Neural cell (in vitro differentiated cells): ENCODE results near the gene ABHD12. TPM values are rescaled to one million over a fixed set of nuclear protein-coding genes. Genes with fewer than 3 reads are reported as not detected.

ENCODE experiments used
- H2AFZ ChIP-seq: fragments of 200-600, 300-800 bp; sonication (generic), shearing (Covaris generic); 2 replicates; pipeline ENCODE4 v1.6.0; 2014; ENCODE audit warnings: low read depth, mild to moderate bottlenecking, antibody characterized with exemption, low read length, moderate library complexity
- H3F3A ChIP-seq: fragments of 200-600 bp; shearing (Covaris generic); 2 replicates; pipeline ENCODE4 v1.6.1; 2016; ENCODE audit warnings: mild to moderate bottlenecking, moderate library complexity, mixed read lengths, antibody characterized with exemption, low read length; ENCODE audit not compliant: insufficient read depth, poor library complexity, severe bottlenecking
- H3K27ac ChIP-seq: fragments of 200-600, 300-800 bp; sonication (generic), shearing (Covaris generic); 2 replicates; pipeline ENCODE4 v1.5.1; 2014; ENCODE audit warnings: mild to moderate bottlenecking, low read length, moderate library complexity
- H3K27me3 ChIP-seq: fragments of 300-800, 200-600 bp; sonication (generic), shearing (Covaris generic); 2 replicates; pipeline ENCODE4 v1.6.0; 2014; ENCODE audit warnings: mild to moderate bottlenecking, low read depth, low read length, moderate library complexity; ENCODE audit not compliant: insufficient read depth
- H3K36me3 ChIP-seq: fragments of 300-800, 200-600 bp; sonication (generic), shearing (Covaris generic); 2 replicates; pipeline ENCODE4 v1.5.1; 2014; ENCODE audit warnings: mild to moderate bottlenecking, antibody characterized with exemption, low read length, moderate library complexity; ENCODE audit not compliant: insufficient read depth
- H3K4me2 ChIP-seq: fragments of 300-800, 200-600 bp; sonication (generic), shearing (Covaris generic); 2 replicates; pipeline ENCODE4 v1.6.0; 2014; ENCODE audit warnings: mild to moderate bottlenecking, low read length
- H3K4me3 ChIP-seq: fragments of 300-800, 200-600 bp; sonication (generic), shearing (Covaris generic); 2 replicates; pipeline ENCODE4 v1.5.1; 2014; ENCODE audit warnings: mild to moderate bottlenecking, low read length, moderate library complexity
- H3K79me2 ChIP-seq: fragments of 200-600 bp; shearing (Covaris generic); replicated peaks from 2 replicates; pipeline ENCODE4 v1.6.0; 2014; ENCODE audit warnings: mild to moderate bottlenecking, low read length, moderate library complexity; ENCODE audit not compliant: insufficient read depth
- H3K9ac ChIP-seq: fragments of 300-800, 200-600 bp; sonication (generic), shearing (Covaris generic); 2 replicates; pipeline ENCODE4 v1.6.1; 2016; ENCODE audit warnings: mild to moderate bottlenecking, low read length, mixed read lengths
- H3K9me2 ChIP-seq: fragments of 200-600 bp; shearing (Covaris generic); 2 replicates; pipeline ENCODE4 v1.6.1; 2016; ENCODE audit warnings: mild to moderate bottlenecking, low read length, mixed read lengths; ENCODE audit not compliant: insufficient read depth
- H3K9me3 ChIP-seq: fragments of 200-600, 300-800 bp; sonication (generic), shearing (Covaris generic); 2 replicates; pipeline ENCODE4 v1.6.1; 2016; ENCODE audit warnings: mild to moderate bottlenecking, mixed run types, low read length, moderate library complexity, mixed read lengths
- H4K20me1 ChIP-seq: fragments of 200-600 bp; shearing (Covaris generic); 2 replicates; pipeline ENCODE4 v1.6.1; 2016; ENCODE audit warnings: mild to moderate bottlenecking, mixed run types; ENCODE audit not compliant: insufficient read depth
- EP300 ChIP-seq: fragments of 450-650 bp; conservative IDR thresholded peaks from 2 replicates; pipeline ENCODE4 v1.6.1; 2014; ENCODE audit warnings: antibody characterized with exemption, mild to moderate bottlenecking, moderate library complexity; ENCODE audit not compliant: poor library complexity, severe bottlenecking
- EZH2 ChIP-seq: fragments of 200-600, 300-800 bp; shearing (Covaris generic), sonication (generic); IDR thresholded peaks from 2 replicates; pipeline ENCODE4 v1.6.1; 2014; ENCODE audit warnings: antibody characterized with exemption, low read length, borderline replicate concordance, mild to moderate bottlenecking; ENCODE audit not compliant: insufficient read depth, poor library complexity, severe bottlenecking
- MXI1 ChIP-seq: fragments of 450-650 bp; conservative IDR thresholded peaks from 2 replicates; pipeline ENCODE4 v1.6.1; 2014; ENCODE audit warnings: antibody characterized with exemption, mild to moderate bottlenecking; ENCODE audit not compliant: poor library complexity, severe bottlenecking
- POLR2AphosphoS5 ChIP-seq: IDR thresholded peaks from 2 replicates; pipeline ENCODE4 v1.6.1; 2012
- RAD21 ChIP-seq: fragments of 450-650 bp; conservative IDR thresholded peaks from 2 replicates; pipeline ENCODE4 v1.6.1; 2014; ENCODE audit warnings: antibody characterized with exemption, mild to moderate bottlenecking, moderate library complexity
- REST ChIP-seq: IDR thresholded peaks from 2 replicates; pipeline ENCODE4 v1.6.1; 2012; ENCODE audit warnings: borderline replicate concordance
- SMC3 ChIP-seq: fragments of 450-650 bp; conservative IDR thresholded peaks from 2 replicates; pipeline ENCODE4 v1.6.1; 2014; ENCODE audit warnings: antibody characterized with exemption, mild to moderate bottlenecking, moderate library complexity; ENCODE audit not compliant: poor library complexity
- TAF1 ChIP-seq: IDR thresholded peaks from 2 replicates; pipeline ENCODE4 v1.6.1; 2012; ENCODE audit warnings: low read depth
- polyA plus RNA-seq: library from polyadenylated mRNA; depleted of rRNA; stranded (reverse); fragments of >200 nt; gene quantifications from 2 replicates; pipeline ENCODE4 v1.2.3, GENCODE V29; 2014
- TF ChIP-seq, protein P1 (sequence below): fragments of 450-650 bp; IDR thresholded peaks from 2 replicates; pipeline ENCODE4 v1.5.1; 2014; ENCODE audit warnings: antibody characterized with exemption, mild to moderate bottlenecking, moderate library complexity; ENCODE audit not compliant: poor library complexity, severe bottlenecking

ABHD12 gene
- polyA plus RNA-seq, 1 donor from 2014 or later, result 32.3 TPM

GRCh38 chr20:25319241-25320034, 71.2 kb downstream of the ABHD12 start:
- Histone ChIP-seq H3K27ac (no peak overlapping the region), H3K27me3 (no peaks in the 10 kb centered on the region), H3K9ac (no peak overlapping the region), H2AFZ (no peak overlapping the region), H3K36me3 (no peaks in the 10 kb centered on the region), H3K9me3 (no peaks in the 10 kb centered on the region), H3F3A (no peaks in the 10 kb centered on the region), H3K4me2 (no peak overlapping the region), H4K20me1 (no peaks in the 10 kb centered on the region), H3K9me2 (no peaks in the 10 kb centered on the region), H3K79me2 (no peaks in the 10 kb centered on the region), H3K4me3 (no peak overlapping the region)
- no peak for TF ChIP-seq EP300
- TF ChIP-seq MXI1, result no peak
- TF ChIP-seq RAD21, result no peak
- no peak for TF ChIP-seq POLR2AphosphoS5
- TF ChIP-seq SMC3, result no peak
- TF ChIP-seq EZH2, result no peak
- TF ChIP-seq, protein P1, sequence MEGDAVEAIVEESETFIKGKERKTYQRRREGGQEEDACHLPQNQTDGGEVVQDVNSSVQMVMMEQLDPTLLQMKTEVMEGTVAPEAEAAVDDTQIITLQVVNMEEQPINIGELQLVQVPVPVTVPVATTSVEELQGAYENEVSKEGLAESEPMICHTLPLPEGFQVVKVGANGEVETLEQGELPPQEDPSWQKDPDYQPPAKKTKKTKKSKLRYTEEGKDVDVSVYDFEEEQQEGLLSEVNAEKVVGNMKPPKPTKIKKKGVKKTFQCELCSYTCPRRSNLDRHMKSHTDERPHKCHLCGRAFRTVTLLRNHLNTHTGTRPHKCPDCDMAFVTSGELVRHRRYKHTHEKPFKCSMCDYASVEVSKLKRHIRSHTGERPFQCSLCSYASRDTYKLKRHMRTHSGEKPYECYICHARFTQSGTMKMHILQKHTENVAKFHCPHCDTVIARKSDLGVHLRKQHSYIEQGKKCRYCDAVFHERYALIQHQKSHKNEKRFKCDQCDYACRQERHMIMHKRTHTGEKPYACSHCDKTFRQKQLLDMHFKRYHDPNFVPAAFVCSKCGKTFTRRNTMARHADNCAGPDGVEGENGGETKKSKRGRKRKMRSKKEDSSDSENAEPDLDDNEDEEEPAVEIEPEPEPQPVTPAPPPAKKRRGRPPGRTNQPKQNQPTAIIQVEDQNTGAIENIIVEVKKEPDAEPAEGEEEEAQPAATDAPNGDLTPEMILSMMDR, result no peak
- no peak for TF ChIP-seq REST
- no peak for TF ChIP-seq TAF1

- H3K27ac ChIP-seq, result no peak overlapping the region
- no peaks in the 10 kb centered on the region for H3K27me3 ChIP-seq
- H3K79me2 ChIP-seq, result no peaks in the 10 kb centered on the region
- H3K4me2 ChIP-seq, result no peak overlapping the region
- H3K9me2 ChIP-seq, result no peaks in the 10 kb centered on the region
- no peak overlapping the region for H3K4me3 ChIP-seq
- no peaks in the 10 kb centered on the region for H3F3A ChIP-seq
- no peaks in the 10 kb centered on the region for H3K9me3 ChIP-seq
- H3K36me3 ChIP-seq, result no peaks in the 10 kb centered on the region
- H2AFZ ChIP-seq, result no peak overlapping the region
- H4K20me1 ChIP-seq, result no peaks in the 10 kb centered on the region
- TF ChIP-seq EZH2 (no peak), POLR2AphosphoS5 (no peak), RAD21 (no peak), EP300 (no peak), REST (no peak), TAF1 (no peak), SMC3 (no peak), MXI1 (no peak)
- TF ChIP-seq, protein P1, result no peak
- H3K9ac ChIP-seq, result no peak overlapping the region
Measured at GRCh38 chr20:25318471-25319240, 72.0 kb downstream of the ABHD12 start.
